ENCODE results near the gene TNIK.

Gene TNIK

GRCh38 chr3:171397089-171397488, 63.1 kb downstream of the TNIK start:
- no peak for DNase-seq
- no peak overlapping the region for H3K4me3 ChIP-seq (ENCODE audit: low read depth, low read length)
- no peaks in the 10 kb centered on the region for H3K36me3 ChIP-seq
- no peak for TF ChIP-seq CTCF (IDR thresholded peaks at IDR 0.05; ENCODE audit: low read depth, low read length)
- no peaks in the 10 kb centered on the region for H3K27me3 ChIP-seq
- no peaks in the 10 kb centered on the region for H3K9me3 ChIP-seq
- peaks cover 2% of the 10 kb centered on the region; the same call in 1 of the 2 replicates for H3K4me1 ChIP-seq

GRCh38 chr3:171396048-171396447, 64.2 kb downstream of the TNIK start:
- Histone ChIP-seq H3K36me3 (no peaks in the 10 kb centered on the region), H3K9me3 (no peaks in the 10 kb centered on the region), H3K4me3 (ENCODE audit: low read depth, low read length) (no peak overlapping the region), H3K27me3 (no peaks in the 10 kb centered on the region), H3K4me1 (peaks cover 2% of the 10 kb centered on the region; the same call in 1 of the 2 replicates)
- no peak for TF ChIP-seq CTCF (IDR thresholded peaks at IDR 0.05; ENCODE audit: low read depth, low read length)
- DNase-seq = no peak

GRCh38 chr3:171393032-171393744, 67.0 kb downstream of the TNIK start:
- Histone ChIP-seq H3K36me3 (no peaks in the 10 kb centered on the region), H3K27me3 (no peaks in the 10 kb centered on the region), H3K4me1 (peaks cover 2% of the 10 kb centered on the region; the same call in 1 of the 2 replicates), H3K9me3 (no peaks in the 10 kb centered on the region), H3K4me3 (ENCODE audit: low read depth, low read length) (no peak overlapping the region)
- DNase-seq = no peak
- TF ChIP-seq CTCF (IDR thresholded peaks at IDR 0.05; ENCODE audit: low read depth, low read length) = no peak

- Histone ChIP-seq H3K4me1 (peaks cover 2% of the 10 kb centered on the region; the same call in 1 of the 2 replicates), H3K36me3 (no peaks in the 10 kb centered on the region), H3K27me3 (no peaks in the 10 kb centered on the region), H3K9me3 (no peaks in the 10 kb centered on the region), H3K4me3 (ENCODE audit: low read depth, low read length) (no peak overlapping the region)
- no peak for DNase-seq
- no peak for TF ChIP-seq CTCF (IDR thresholded peaks at IDR 0.05; ENCODE audit: low read depth, low read length)
These were observed 68.8 kb downstream of the TNIK start for GRCh38 chr3:171391432-171391831.

GRCh38 chr3:171390051-171390941, 69.9 kb downstream of the TNIK start:
- TF ChIP-seq CTCF (IDR thresholded peaks at IDR 0.05; ENCODE audit: low read depth, low read length) = no peak

More at GRCh38 chr3:171390051-171390941, 69.9 kb downstream of the TNIK start:
- Histone ChIP-seq H3K27me3 (no peaks in the 10 kb centered on the region), H3K4me3 (ENCODE audit: low read depth, low read length) (no peak overlapping the region), H3K36me3 (no peaks in the 10 kb centered on the region), H3K9me3 (no peaks in the 10 kb centered on the region), H3K4me1 (peaks cover 2% of the 10 kb centered on the region; the same call in 1 of the 2 replicates)
- DNase-seq = no peak
